ENCODE data around the gene CBLB.
"Not testable (repeated sequence)": the region's sequence is repeated elsewhere in the genome, so short reads cannot be mapped to it uniquely, and the experiment has no call there.

CBLB gene

DNA sequence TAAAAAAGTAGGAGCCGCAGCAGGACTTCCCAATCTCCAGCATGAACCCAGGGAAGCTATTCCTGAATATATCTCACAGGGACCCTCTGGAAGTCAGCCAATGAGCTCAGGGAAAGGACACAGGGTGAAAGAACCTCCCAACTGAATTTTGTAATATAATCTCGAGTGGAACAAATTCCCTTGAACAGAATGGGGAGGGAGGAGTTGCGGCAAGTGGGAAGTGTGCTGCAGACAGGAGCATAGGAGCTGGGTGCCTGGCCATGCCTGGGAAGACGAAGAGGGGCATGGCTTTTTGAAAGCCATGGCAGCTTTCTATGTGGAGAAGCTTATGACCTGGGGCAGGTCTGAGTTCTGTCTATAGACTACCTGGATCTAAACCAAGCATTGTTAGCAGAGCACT is 98.4 kb downstream of the CBLB start:
- no peak overlapping the region for H3K4me3 ChIP-seq (ENCODE audit: low read length)
- no peak for DNase-seq (ENCODE audit: low read depth, low spot score)

DNA sequence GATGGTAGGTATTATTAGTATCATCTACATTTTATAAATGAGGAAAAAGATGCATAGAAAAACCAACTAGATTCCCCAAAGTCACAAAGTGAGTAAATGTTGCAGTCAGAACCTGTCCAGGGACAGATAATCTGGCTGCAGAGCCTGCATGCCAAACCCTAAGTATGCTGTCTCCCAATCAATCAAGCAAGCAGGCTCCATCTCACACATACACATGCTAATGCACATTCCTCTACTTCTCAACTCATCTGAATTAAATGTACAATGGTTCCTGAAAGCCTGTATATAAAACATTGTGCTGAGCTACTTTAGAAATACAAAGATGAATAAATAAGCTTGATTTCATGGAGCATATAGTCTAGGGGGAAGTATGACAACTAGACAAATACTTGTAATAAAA is 101.0 kb downstream of the CBLB start:
- no peak for DNase-seq (ENCODE audit: low read depth, low spot score)
- no peak overlapping the region for H3K4me3 ChIP-seq (ENCODE audit: low read length)

- DNase-seq (ENCODE audit: low read depth, low spot score) = no peak
Measured at GRCh38 chr3:105767216-105767615, 101.6 kb downstream of the CBLB start.

DNA sequence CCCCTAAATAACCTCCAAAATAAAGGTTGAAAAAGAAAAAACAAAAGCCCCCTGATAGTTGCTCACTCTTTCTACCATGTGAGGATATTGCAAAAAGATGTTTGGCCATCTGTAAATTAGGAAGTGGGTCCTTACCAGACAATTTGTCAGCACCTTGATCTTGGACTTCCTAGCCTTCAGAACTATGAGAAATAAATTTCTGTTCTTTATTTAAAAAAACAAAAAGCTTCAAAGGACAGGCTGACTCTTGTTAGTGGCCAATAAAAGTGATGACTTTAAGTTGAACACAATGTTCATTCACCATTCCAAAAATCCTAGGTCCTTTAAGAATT is 103.5 kb downstream of the CBLB start:
- no peak for DNase-seq (ENCODE audit: low read depth, low spot score)
- no peak overlapping the region for H3K4me3 ChIP-seq (ENCODE audit: low read length)

More at GRCh38 chr3:105767216-105767615, 101.6 kb downstream of the CBLB start:
- no peak overlapping the region for H3K4me3 ChIP-seq (ENCODE audit: low read length)

DNA sequence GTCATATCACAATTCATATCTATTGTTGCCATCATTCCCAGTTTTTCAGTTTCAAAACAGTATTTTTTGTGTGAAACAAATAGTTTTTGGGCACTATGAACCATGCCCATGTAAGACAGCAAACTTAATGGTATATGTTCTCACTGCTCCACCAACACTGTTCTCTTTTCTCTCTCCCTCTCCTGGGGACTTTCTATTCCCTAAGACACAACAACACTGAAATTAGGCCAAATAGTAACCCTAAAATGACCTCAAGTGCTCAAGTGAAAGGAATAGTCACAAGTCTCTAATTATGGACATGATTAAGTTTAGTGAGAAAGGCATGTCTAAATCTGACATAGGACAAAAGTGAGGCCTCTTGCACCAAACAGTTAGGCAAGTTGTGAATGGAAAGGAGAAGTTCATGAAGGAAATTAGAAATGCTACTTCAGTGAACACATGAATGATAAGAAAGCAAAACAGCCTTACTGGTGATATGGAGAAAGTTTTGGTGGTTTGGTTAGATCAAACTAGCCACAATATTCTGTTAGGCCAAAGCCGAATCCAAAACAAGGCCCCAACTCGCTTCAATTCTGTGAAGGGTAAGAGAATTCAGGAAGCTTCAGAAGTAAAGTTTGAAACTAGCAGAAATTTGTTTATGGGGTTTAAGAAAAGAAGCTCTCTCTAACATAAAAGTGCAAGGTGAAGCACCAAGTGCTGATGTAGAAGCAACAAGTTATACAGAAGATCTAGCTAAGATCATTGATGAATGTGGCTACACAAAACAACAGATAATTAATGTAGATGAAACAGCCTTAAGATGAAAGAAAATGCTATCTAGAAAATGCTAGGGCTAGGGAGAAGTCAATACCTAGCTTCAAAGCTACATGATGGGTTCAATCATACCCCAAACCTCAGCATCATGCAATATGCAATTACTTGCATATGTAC is 104.2 kb downstream of the CBLB start:
- peak; percentile 57 for DNase-seq (ENCODE audit: low read depth, low spot score)
- H3K4me3 ChIP-seq (ENCODE audit: low read length) = no peak overlapping the region

DNA sequence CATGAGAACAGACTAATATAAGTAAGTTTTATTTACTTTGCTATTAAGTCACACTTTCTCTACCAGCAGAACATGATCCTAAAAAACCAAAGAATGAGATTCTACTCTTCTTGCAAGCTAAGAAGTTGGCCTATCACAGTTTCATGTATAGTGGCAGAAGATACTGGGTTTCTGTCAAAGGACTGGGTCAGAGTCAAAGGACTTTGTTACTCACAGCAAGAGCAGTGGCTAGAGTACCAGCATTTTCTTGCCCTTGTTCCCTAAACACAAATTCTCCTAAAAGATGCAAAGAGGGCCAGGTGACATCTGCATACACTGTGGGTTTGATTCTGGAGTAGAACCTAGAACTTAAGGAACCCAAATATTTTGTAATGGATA is 105.2 kb downstream of the CBLB start:
- no peak overlapping the region for H3K4me3 ChIP-seq (ENCODE audit: low read length)
- DNase-seq (ENCODE audit: low read depth, low spot score) = no peak

- DNase-seq (ENCODE audit: low read depth, low spot score) = no peak
- no peak overlapping the region for H3K4me3 ChIP-seq (ENCODE audit: low read length)
Measured at GRCh38 chr3:105762749-105763658, 105.8 kb downstream of the CBLB start.

DNA sequence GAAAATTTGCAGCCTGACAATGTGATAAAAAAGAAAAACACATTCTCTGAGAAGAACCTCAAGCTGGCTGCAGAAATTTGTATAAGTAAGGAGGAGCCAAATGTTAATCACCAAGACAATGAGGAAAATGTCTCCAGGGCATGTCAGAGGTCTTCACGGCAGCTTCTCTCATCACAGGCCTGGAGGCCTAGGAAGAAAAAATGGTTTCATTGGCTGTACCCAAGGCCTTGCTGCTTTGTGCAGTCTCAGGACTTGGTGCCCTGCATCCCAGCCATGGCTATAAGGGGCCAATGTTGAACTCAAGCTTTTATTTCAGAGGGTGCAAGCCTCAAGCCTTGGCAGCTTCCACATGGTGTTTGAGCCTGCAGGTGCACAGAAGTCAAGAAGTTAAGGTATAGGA is 106.6 kb downstream of the CBLB start:
- DNase-seq (ENCODE audit: low read depth, low spot score); H3K4me3 ChIP-seq (ENCODE audit: low read length): not testable (repeated sequence)

- H3K4me3 ChIP-seq (ENCODE audit: low read length) = no peak overlapping the region
- DNase-seq (ENCODE audit: low read depth, low spot score) = no peak
Measured at GRCh38 chr3:105759442-105760078, 109.3 kb downstream of the CBLB start.

- H3K4me3 ChIP-seq (ENCODE audit: low read length) = no peak overlapping the region
- no peak for DNase-seq (ENCODE audit: low read depth, low spot score)
Measured at GRCh38 chr3:105758451-105758850, 110.4 kb downstream of the CBLB start.

- H3K4me3 ChIP-seq (ENCODE audit: low read length) = no peak overlapping the region
- DNase-seq (ENCODE audit: low read depth, low spot score) = no peak
Measured at GRCh38 chr3:105755121-105755886, 113.5 kb downstream of the CBLB start.

DNA sequence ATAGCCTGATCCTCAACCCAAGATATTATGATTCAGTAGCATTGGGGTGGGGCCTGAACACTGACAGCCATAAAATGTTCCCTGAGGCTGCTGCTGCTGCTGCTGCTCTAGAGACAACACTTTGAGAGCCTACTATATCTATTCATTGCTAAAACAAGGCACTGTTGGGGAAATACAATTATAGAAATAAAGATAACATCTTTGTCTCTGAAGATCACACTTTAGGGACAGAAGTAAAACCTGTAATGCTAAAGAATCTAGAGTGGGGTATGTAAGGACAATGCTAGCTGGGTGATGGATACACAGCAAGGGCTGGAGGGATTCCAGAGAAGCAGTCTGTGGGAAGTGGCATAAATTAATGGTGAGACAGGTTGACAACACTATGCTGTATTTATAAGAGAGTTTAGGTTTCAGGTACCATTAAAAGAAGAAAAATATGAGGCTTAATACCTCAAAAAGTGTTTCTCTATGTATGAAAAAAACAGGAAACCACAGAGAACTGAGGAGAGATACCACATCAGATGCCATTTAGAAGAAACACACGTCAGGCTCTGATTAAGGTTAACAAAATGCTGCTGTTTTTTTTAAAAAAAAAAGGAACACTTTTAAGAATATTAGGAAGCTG is 115.9 kb downstream of the CBLB start:
- peak; percentile 66 for DNase-seq (ENCODE audit: low read depth, low spot score)

GRCh38 chr3:105747696-105748095 is 121.1 kb downstream of the CBLB start:
- no peak for DNase-seq (ENCODE audit: low read depth, low spot score)
- H3K4me3 ChIP-seq (ENCODE audit: low read length) = no peak overlapping the region

More for the DNA sequence above, 115.9 kb downstream of the CBLB start:
- H3K4me3 ChIP-seq (ENCODE audit: low read length) = no peak overlapping the region

DNA sequence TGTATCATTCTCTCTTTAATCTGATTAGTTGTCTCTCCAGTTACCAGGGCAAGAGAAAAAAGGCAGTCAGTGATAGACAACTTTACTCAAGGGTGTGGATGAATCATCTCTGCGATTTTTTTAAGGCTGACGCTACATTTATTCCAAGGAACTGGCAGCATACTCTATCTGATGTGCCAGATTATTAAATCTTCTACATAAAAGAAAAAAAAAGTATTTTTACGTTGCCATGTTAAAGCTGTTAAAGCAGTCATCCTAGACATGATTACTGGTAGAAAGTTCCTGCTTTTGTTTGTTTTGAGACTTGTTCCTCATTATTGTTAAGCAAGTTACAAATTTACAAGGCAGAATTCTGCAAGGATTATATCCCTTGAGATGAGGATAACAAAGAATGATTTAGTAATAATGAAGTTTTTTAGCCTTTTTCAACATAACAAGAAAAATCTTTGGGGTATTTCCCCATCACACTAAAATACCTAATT is 121.7 kb downstream of the CBLB start:
- no peak overlapping the region for H3K4me3 ChIP-seq (ENCODE audit: low read length)
- DNase-seq (ENCODE audit: low read depth, low spot score) = no peak

DNA sequence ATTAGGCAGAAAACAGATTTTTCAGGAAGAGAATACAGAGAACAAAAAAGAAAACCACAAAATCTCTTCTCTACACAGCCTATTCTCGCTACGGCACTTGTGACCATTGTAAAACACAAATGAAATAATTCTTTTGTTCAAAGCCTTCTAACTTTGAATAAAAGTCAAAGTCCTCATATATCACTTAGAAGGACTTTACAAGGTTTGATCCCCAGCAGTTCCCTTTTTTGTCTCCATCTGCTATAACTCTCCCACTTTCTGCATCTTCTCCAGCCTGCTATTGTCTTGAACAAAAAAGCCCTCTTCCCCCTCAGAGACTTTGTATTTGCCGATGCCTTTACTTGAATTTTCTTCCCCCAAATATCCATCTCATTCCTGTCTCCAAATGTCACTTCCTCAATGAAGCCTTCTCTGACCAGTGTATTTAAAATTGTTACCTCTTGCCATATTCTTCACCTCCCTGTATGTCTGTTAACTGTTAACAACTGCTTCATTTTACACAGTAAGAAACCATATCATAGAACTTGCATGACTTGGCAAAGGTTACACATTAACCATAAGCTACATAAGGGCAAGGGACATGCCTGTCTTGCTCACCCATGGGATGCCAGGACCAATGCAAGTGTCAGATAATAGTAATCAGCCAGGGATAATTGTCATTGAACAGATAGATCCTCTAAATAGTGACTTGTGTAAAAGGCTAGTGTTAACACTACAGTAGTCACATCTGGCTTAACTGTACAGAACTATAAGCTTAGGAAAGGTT is 122.4 kb downstream of the CBLB start:
- no peak for DNase-seq (ENCODE audit: low read depth, low spot score)

DNA sequence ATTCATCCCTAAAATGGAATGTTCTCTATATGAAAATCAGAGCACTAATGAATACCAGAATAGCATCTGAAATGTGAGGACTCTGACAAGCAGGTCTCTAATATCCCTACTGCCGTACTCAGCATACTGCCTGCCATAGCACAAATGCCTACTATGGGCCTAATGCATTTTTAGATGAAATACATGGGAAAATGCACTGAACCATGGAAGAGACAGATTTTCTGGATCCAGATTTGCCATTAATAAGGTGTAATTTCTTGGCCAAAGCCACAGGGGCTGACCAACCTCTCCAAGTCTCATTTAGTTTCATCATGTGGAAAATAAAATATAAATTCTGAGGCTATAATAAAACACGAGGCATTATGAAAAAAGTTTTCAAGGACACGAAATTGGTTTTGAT is 123.8 kb downstream of the CBLB start:
- no peak overlapping the region for H3K4me3 ChIP-seq (ENCODE audit: low read length)
- no peak for DNase-seq (ENCODE audit: low read depth, low spot score)

More for the DNA sequence above, 122.4 kb downstream of the CBLB start:
- no peak overlapping the region for H3K4me3 ChIP-seq (ENCODE audit: low read length)

GRCh38 chr3:105744202-105744601 is 124.6 kb downstream of the CBLB start:
- H3K4me3 ChIP-seq (ENCODE audit: low read length) = no peak overlapping the region
- DNase-seq (ENCODE audit: low read depth, low spot score) = no peak

- H3K4me3 ChIP-seq (ENCODE audit: low read length) = no peak overlapping the region
- DNase-seq (ENCODE audit: low read depth, low spot score) = no peak
Measured at GRCh38 chr3:105733356-105733755, 135.5 kb downstream of the CBLB start.
